Esophagus (tissue), 2 donors: ENCODE measurements around the gene KCNA1. TPM values are rescaled to one million over a fixed set of nuclear protein-coding genes. Genes with fewer than 3 reads are reported as not detected.

Experiments used
- H3K27ac ChIP-seq, 2 donors: one replicate each; pipeline ENCODE4 v1.5.1; 2013; ENCODE audit warnings: low read depth in 2 of 2, mild to moderate bottlenecking in 2 of 2, inconsistent platforms in 1 of 2, low read length in 1 of 2, moderate library complexity in 1 of 2
- H3K27me3 ChIP-seq, 2 donors: one replicate each; pipeline ENCODE4 v1.6.1; 2013; ENCODE audit warnings: low read length in 2 of 2, control low read depth in 1 of 2, mild to moderate bottlenecking in 1 of 2; ENCODE audit not compliant: insufficient read depth in 2 of 2, control insufficient read depth in 1 of 2
- H3K36me3 ChIP-seq, 2 donors: one replicate each; pipeline ENCODE4 v1.6.1; 2013; ENCODE audit warnings: low read length in 1 of 2; ENCODE audit not compliant: control insufficient read depth in 2 of 2, insufficient read depth in 2 of 2
- H3K4me1 ChIP-seq, 2 donors: one replicate each; pipeline ENCODE4 v1.6.1; 2013; ENCODE audit warnings: low read length in 1 of 2; ENCODE audit not compliant: control insufficient read depth in 2 of 2, insufficient read depth in 2 of 2
- H3K4me3 ChIP-seq, 2 donors: one replicate each; pipeline ENCODE4 v1.5.1; 2013; ENCODE audit warnings: low read length in 2 of 2, mild to moderate bottlenecking in 2 of 2, low read depth in 1 of 2, moderate library complexity in 1 of 2
- H3K9me3 ChIP-seq, 2 donors: one replicate each; pipeline ENCODE4 v1.6.1; 2013; ENCODE audit warnings: mild to moderate bottlenecking in 2 of 2, low read depth in 1 of 2, low read length in 1 of 2, moderate library complexity in 1 of 2; ENCODE audit not compliant: control insufficient read depth in 2 of 2, insufficient read depth in 1 of 2
- WGBS, 2 donors: extraction: QIAGEN DNeasy Blood & Tissue Kit; methylation state at CpG; one replicate each; pipeline ENCODE4 v1.1.7; 2013; 5-methylcytosine and 5-hydroxymethylcytosine counted together
- polyA plus RNA-seq, 2 donors: library from polyadenylated mRNA; stranded (reverse); fragments of 200-250 nt; gene quantifications; one replicate each; pipeline ENCODE4 v1.2.3, GENCODE V29; 2013
- donor health status: healthy with polysubstance abuse.
- donor health status: Bipolar disorder and iron deficiency.

Gene KCNA1
- polyA plus RNA-seq, 2 donors: not detected

DNA sequence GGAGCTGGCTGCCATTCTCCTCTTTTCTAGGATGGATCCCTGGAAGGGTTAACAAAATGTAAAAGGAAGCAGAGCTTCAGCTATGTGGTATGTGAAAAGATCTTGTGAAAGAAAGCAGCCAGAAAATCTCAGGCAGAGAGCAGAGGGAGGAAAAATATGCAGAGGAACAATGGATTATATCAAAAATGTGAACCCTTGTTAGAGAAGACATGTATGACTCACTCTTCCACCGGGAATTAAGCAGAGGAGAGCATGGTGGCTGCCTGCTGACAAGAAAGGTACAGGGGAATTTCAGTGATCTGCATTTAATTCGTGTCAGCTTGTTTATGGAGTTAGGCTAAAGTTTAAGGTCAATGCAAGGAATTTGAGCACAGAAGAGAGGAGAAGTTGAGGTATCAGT is 46.3 kb downstream of the KCNA1 start:
- H3K36me3 ChIP-seq: no peaks in the 10 kb centered on the region
- H3K4me1 ChIP-seq: no peaks in the 10 kb centered on the region
- no peaks in the 10 kb centered on the region for H3K27me3 ChIP-seq
- no peaks in the 10 kb centered on the region for H3K9me3 ChIP-seq
- no peak overlapping the region for H3K27ac ChIP-seq
- WGBS, 2 donors: 20 to 25% methylated on average over 2 of the region's 2 CpGs
- no peak overlapping the region for H3K4me3 ChIP-seq

DNA sequence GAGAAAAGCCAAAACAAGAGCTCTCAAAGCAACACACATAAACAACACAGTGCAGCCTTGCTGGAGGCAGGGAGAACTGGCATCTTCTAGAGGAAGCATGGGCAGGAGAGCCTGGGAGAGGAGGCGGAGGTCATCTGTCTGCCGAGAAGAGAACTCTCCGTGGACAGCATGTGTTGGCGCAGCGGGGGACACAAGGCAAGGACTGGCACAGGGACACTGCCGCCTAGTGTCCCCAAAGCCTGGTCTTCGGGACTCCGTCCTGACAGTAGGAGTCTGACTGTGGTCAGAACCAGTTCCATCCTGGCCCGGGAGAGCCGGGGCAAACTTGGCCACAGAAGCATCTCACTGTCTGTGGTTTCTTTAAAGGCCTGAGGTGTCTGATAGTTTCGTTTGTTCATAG is 47.3 kb downstream of the KCNA1 start:
- WGBS, 2 donors: 80 to 89% methylated on average over 11 of the region's 11 CpGs
- no peaks in the 10 kb centered on the region for H3K27me3 ChIP-seq

DNA sequence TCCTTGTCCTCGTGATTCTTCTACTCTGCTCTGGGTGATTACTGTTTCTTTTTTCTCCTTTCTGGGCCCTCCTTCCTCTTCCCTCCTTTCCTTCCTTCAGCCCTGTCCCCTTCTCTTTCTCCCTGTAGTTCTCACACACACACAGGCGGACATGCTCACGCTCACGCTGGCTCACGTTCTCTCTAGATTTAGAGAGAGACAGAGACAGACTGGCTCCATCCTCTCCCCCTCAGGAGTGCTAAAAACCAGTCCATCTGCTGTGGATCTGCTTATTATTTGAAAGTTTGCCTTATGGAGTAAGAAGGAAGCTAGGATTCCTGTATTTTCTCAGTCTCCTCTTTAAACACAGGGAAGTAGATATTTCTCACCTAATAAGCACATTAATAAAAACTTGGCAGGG is 48.1 kb downstream of the KCNA1 start:
- 66 to 80% methylated on average over 5 of the region's 5 CpGs for WGBS, 2 donors
- Histone ChIP-seq H3K27ac (no peak overlapping the region), H3K36me3 (no peaks in the 10 kb centered on the region), H3K27me3 (no peaks in the 10 kb centered on the region), H3K9me3 (no peaks in the 10 kb centered on the region), H3K4me3 (no peak overlapping the region), H3K4me1 (no peaks in the 10 kb centered on the region)

More for the DNA sequence above, 47.3 kb downstream of the KCNA1 start:
- H3K9me3 ChIP-seq: no peaks in the 10 kb centered on the region
- no peaks in the 10 kb centered on the region for H3K36me3 ChIP-seq
- no peak overlapping the region for H3K27ac ChIP-seq
- H3K4me1 ChIP-seq: no peaks in the 10 kb centered on the region
- H3K4me3 ChIP-seq: no peak overlapping the region

DNA sequence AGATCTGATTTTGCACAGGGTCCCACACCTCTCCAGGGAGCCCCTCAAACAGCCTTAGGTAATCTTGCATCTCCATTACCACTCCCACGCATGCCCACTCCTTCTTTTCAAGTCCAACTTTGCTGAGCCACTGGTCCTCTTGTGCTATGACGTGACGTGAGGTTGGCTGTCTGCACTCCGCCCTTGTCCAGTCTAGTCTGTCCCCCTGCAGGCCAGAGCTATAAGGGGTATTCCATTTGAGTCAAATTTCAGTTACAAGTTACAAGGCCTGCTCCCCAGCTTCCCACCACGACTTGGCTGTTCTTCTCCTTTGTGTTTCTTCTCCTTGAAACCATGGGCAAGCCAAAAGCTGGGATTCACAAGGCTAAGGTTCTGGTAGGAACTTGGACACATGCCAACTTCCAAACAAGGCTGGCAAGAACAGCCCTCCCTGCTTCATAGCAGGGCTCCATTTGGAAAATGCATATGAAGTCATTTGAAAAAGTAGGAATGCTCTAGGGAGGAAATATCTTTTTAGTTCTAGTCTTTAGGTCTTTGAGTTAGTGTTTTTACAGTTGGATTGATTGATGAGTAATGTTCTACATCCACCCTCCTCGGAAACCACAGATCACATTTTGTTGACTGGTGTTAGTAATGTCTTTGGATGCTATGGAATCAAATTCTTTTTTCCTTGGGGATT is 49.1 kb downstream of the KCNA1 start:
- Histone ChIP-seq H3K36me3 (no peaks in the 10 kb centered on the region), H3K4me1 (no peaks in the 10 kb centered on the region), H3K9me3 (no peaks in the 10 kb centered on the region), H3K27me3 (no peaks in the 10 kb centered on the region), H3K27ac (no peak overlapping the region), H3K4me3 (no peak overlapping the region)
- 74 to 76% methylated on average over 6 of the region's 6 CpGs for WGBS, 2 donors

DNA sequence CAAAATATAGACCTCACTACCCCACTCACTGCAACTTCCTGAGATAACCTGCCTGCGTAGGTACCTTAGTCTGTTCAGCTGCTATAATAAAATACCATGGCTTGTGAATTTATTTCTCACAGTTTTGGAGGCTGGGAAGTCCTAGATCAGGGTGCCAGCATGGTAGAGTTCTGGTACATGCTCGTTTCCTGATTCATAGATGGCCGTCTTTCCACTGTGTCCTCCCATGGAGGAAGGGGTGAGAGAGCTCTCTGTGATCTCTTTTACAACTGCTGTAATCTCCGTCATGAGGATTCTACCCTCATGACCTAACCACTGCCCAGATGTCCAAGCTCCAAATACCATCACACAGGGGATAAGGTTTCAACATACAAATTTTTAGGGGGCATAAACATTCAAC is 49.7 kb downstream of the KCNA1 start:
- Histone ChIP-seq H3K9me3 (no peaks in the 10 kb centered on the region), H3K4me3 (no peak overlapping the region), H3K27ac (no peak overlapping the region), H3K27me3 (peaks cover 0 to 4% of the 10 kb centered on the region in 2 donors), H3K36me3 (no peaks in the 10 kb centered on the region), H3K4me1 (no peaks in the 10 kb centered on the region)
- WGBS, 2 donors: 81 to 87% methylated on average over 4 of the region's 4 CpGs

DNA sequence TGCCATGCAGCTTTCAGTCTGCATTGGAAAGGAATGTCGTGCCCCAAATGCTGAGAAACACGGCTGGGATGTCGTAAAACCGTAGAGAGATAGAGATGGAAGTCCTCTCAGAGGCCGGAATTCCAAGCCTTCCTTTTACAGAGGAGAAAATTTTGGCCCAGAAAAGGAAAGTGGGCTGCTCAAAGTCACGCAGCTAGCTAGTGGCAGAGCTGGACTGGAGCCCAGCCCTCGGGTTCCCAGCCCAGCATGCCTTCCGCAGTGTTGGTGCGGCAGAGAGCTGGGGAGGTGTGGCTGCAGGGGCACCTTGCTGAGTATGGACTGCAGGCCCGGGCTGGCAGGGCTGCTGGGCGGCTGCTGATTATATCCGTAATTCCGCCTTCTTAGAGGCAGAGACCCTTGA is 50.3 kb downstream of the KCNA1 start:
- 43 to 56% methylated on average over 13 of the region's 13 CpGs for WGBS, 2 donors

DNA sequence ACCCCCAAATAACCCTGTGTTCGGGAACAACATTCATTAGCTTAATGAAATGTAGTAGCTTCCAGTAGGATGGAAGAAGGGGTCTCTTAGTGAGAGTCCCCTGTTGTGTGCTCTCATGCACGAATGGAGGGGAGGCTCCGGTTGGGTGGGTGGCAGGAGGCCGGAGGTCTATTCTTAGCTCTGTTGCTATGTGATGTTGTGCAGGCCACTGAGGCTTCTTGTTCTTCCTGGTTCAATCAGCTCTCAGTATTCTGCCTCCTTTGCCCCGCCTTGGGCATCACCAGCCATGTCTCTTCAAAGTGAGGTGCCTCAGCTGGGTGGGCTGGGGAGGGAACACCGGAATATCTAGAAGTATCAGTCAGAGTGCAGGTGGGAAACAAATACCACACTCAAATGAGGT is 50.8 kb downstream of the KCNA1 start:
- no peaks in the 10 kb centered on the region for H3K36me3 ChIP-seq
- peaks cover 0 to 4% of the 10 kb centered on the region in 2 donors for H3K27me3 ChIP-seq
- no peaks in the 10 kb centered on the region for H3K9me3 ChIP-seq
- WGBS, 2 donors: 81 to 85% methylated on average over 6 of the region's 6 CpGs
- no peaks in the 10 kb centered on the region for H3K4me1 ChIP-seq
- no peak overlapping the region for H3K4me3 ChIP-seq
- H3K27ac ChIP-seq: no peak overlapping the region

More for the DNA sequence above, 50.3 kb downstream of the KCNA1 start:
- Histone ChIP-seq H3K36me3 (no peaks in the 10 kb centered on the region), H3K4me3 (no peak overlapping the region), H3K27ac (no peak overlapping the region), H3K27me3 (peaks cover 0 to 4% of the 10 kb centered on the region in 2 donors), H3K9me3 (no peaks in the 10 kb centered on the region), H3K4me1 (no peaks in the 10 kb centered on the region)

DNA sequence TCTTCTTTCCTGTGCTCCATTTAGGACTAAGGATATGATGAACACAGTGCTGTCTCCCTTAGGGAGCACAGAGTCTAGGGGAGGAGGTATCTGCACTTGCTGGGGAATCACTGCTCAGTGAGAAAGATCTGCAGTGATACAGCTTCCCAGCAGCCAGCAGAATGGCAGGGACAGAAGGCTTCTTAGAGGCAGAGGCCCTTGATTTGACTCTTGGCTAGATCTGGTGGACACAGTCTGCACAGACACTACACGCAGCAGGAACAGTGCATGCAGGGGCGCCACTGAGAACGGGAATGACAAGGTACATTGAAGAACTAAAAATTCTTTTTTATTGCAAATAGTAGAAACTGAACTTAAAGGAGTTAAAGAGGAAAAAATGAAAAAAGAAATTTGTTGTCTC is 51.6 kb downstream of the KCNA1 start:
- H3K4me1 ChIP-seq: no peaks in the 10 kb centered on the region
- H3K27ac ChIP-seq: no peak overlapping the region
- 82 to 91% methylated on average over 3 of the region's 3 CpGs for WGBS, 2 donors
- H3K4me3 ChIP-seq: no peak overlapping the region
- no peaks in the 10 kb centered on the region for H3K36me3 ChIP-seq
- H3K27me3 ChIP-seq: peaks cover 0 to 4% of the 10 kb centered on the region in 2 donors
- no peaks in the 10 kb centered on the region for H3K9me3 ChIP-seq

DNA sequence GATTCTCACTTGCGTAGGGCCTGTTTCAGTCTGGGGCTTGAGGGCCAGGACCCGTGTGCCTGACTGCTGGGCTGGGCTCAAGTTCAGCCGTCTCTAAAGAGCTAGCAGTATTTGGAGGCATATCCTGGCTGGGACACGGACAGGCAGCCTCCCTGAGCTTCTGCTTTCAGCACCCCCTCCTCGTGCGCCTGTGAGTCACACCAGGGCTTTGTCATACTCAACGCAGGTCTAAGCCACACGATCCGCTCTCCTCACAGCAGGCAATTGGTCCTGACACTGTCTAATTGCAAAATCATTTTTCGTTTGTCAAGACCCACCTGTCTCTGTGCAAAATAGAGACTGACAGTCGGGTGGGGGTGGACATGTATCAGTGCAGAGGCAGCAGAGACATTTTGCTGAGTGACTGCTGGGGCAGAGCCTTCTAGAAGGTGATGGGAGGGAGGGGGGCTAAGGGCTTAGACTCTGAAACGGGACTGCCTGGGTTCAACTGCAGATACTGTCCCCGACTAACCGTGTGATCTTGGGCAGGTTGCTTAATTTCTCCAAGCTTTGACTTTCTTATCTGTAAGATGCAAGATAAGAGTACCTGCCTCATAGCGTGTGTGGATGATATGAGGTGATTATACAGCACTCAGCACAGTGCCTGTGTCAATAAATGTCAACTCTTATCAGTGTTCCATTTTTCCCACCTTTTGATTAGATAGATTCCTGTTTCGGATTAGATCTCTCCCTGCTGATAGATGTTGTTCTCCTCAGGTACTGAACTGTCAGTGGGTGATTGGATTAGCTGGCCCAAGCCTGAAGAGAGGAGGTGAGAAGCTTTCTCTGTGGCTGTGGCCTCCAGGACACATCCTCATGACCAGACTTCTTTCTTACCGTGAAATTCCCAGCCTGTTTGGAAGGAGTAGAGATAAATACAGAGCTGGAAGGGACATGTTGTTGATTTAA is 53.1 kb downstream of the KCNA1 start:
- Histone ChIP-seq H3K36me3 (no peaks in the 10 kb centered on the region), H3K4me3 (no peak overlapping the region), H3K27ac (no peak overlapping the region), H3K27me3 (peaks cover 0 to 4% of the 10 kb centered on the region in 2 donors), H3K4me1 (no peaks in the 10 kb centered on the region), H3K9me3 (no peaks in the 10 kb centered on the region)
- 49 to 59% methylated on average over 17 of the region's 17 CpGs for WGBS, 2 donors
